Measurements from ENCODE around the gene CDK8. TPM values are rescaled to one million over a fixed set of nuclear protein-coding genes. Genes with fewer than 3 reads are reported as not detected.
A peak's percentile ranks its signal among the peaks of the same experiment; 100 is the strongest.

Gene CDK8
- total RNA-seq, 1 experiment from 2014 or later = 35.1 TPM

GRCh38 chr13:26370553-26370952 is 116.6 kb downstream of the CDK8 start:
- ChIA-PET POLR2A (no interaction called here), CTCF (no interaction called here)
- TF ChIP-seq CTCF (IDR thresholded peaks at IDR 0.05; ENCODE audit: insufficient read depth in 1 of 2, low read depth in 1 of 2, low read length in 1 of 2, severe bottlenecking in 1 of 2, unreplicated experiment in 1 of 2) = no peak
- Mint-ChIP-seq H3K36me3 (ENCODE audit: insufficient read depth, unreplicated experiment) (peaks cover 6% of the 10 kb centered on the region), H3K27ac (ENCODE audit: unreplicated experiment) (no peak overlapping the region), H3K9me3 (ENCODE audit: unreplicated experiment) (no peaks in the 10 kb centered on the region), H3K4me3 (ENCODE audit: unreplicated experiment) (no peak overlapping the region), H3K4me1 (ENCODE audit: low read depth, unreplicated experiment) (peaks cover 12% of the 10 kb centered on the region), H3K27me3 (ENCODE audit: insufficient read depth, unreplicated experiment) (no peaks in the 10 kb centered on the region)
- no peaks in the 10 kb centered on the region for H3K27me3 ChIP-seq (replicated peaks; ENCODE audit: control insufficient read depth, insufficient read depth, low read length)
- peaks cover 6% of the 10 kb centered on the region for H3K4me1 ChIP-seq
- H3K9me3 ChIP-seq = no peaks in the 10 kb centered on the region
- DNase-seq = no peak
- intact Hi-C loops (cut with micrococcal nuclease; ENCODE audit: unreplicated experiment) = loop anchor here (10.0 kb wide), 1 partner anchor 186 kb away; no protein-coding TSS in a partner anchor
- no TSS peak for BruUV-seq (replicated peaks)
- no peaks in the 10 kb centered on the region for H3K36me3 ChIP-seq (ENCODE audit: control insufficient read depth, insufficient read depth, low read length)
- H3K4me3 ChIP-seq (ENCODE audit: low read depth, low read length) = no peak overlapping the region

GRCh38 chr13:26372747-26373146 is 118.8 kb downstream of the CDK8 start:
- no peak overlapping the region for H3K4me3 Mint-ChIP-seq (ENCODE audit: unreplicated experiment)
- H3K36me3 Mint-ChIP-seq (ENCODE audit: insufficient read depth, unreplicated experiment) = peaks cover 6% of the 10 kb centered on the region
- POLR2A ChIA-PET = no interaction called here
- H3K27me3 Mint-ChIP-seq (ENCODE audit: insufficient read depth, unreplicated experiment) = no peaks in the 10 kb centered on the region
- Histone ChIP-seq H3K27me3 (replicated peaks; ENCODE audit: control insufficient read depth, insufficient read depth, low read length) (no peaks in the 10 kb centered on the region), H3K4me1 (0 out of 2 replicates have a peak, but pooled peaks cover 4% of the 10 kb centered on the region), H3K36me3 (ENCODE audit: control insufficient read depth, insufficient read depth, low read length) (no peaks in the 10 kb centered on the region), H3K4me3 (ENCODE audit: low read depth, low read length) (no peak overlapping the region), H3K9me3 (no peaks in the 10 kb centered on the region)
- no TSS peak for BruUV-seq (replicated peaks)
- peak overlapping the region; percentile 32 for H3K27ac Mint-ChIP-seq (ENCODE audit: unreplicated experiment)
- no peaks in the 10 kb centered on the region for H3K4me1 Mint-ChIP-seq (ENCODE audit: low read depth, unreplicated experiment)
- TF ChIP-seq CTCF (IDR thresholded peaks at IDR 0.05; ENCODE audit: insufficient read depth in 1 of 2, low read depth in 1 of 2, low read length in 1 of 2, severe bottlenecking in 1 of 2, unreplicated experiment in 1 of 2) = no peak
- intact Hi-C loops (cut with micrococcal nuclease; ENCODE audit: unreplicated experiment) = loop anchor here (10.0 kb wide), 1 partner anchor 188 kb away; no protein-coding TSS in a partner anchor
- DNase-seq = no peak
- no peaks in the 10 kb centered on the region for H3K9me3 Mint-ChIP-seq (ENCODE audit: unreplicated experiment)
- CTCF ChIA-PET = no interaction called here

- Mint-ChIP-seq H3K27ac (ENCODE audit: unreplicated experiment) (no peak overlapping the region), H3K9me3 (ENCODE audit: unreplicated experiment) (no peaks in the 10 kb centered on the region), H3K36me3 (ENCODE audit: insufficient read depth, unreplicated experiment) (peaks cover 7% of the 10 kb centered on the region), H3K27me3 (ENCODE audit: insufficient read depth, unreplicated experiment) (no peaks in the 10 kb centered on the region), H3K4me3 (ENCODE audit: unreplicated experiment) (no peak overlapping the region), H3K4me1 (ENCODE audit: low read depth, unreplicated experiment) (no peaks in the 10 kb centered on the region)
- no peaks in the 10 kb centered on the region for H3K27me3 ChIP-seq (replicated peaks; ENCODE audit: control insufficient read depth, insufficient read depth, low read length)
- CTCF ChIA-PET = interaction anchor here (1.0 to 1.5 kb wide), 3 partner anchors 9 to 73 kb away, joined by 3 to 4 read pairs (median 3); no protein-coding TSS in a partner anchor
- H3K4me3 ChIP-seq (ENCODE audit: low read depth, low read length) = no peak overlapping the region
- TF ChIP-seq CTCF (IDR thresholded peaks at IDR 0.05; ENCODE audit: insufficient read depth in 1 of 2, low read depth in 1 of 2, low read length in 1 of 2, severe bottlenecking in 1 of 2, unreplicated experiment in 1 of 2) = no peak
- no peak for DNase-seq
- H3K9me3 ChIP-seq = no peaks in the 10 kb centered on the region
- POLR2A ChIA-PET = no interaction called here
- BruUV-seq (replicated peaks) = no TSS peak
- 0 out of 2 replicates have a peak, but pooled peaks cover 4% of the 10 kb centered on the region for H3K4me1 ChIP-seq
- no peaks in the 10 kb centered on the region for H3K36me3 ChIP-seq (ENCODE audit: control insufficient read depth, insufficient read depth, low read length)
- intact Hi-C loops (cut with micrococcal nuclease; ENCODE audit: unreplicated experiment) = loop anchor here (5.0 to 10.0 kb wide), 3 partner anchors 71 to 192 kb away; no protein-coding TSS in a partner anchor
These were observed 122.5 kb downstream of the CDK8 start for GRCh38 chr13:26376430-26376829.
